NCI-H1105 treated with DMSO at 0.1 percent for 48 hours (cell line): ENCODE data around the gene GRIFIN.
A peak's percentile ranks its signal among the peaks of the same experiment; 100 is the strongest.

ENCODE experiments used
- DNase-seq: peaks from one replicate; lab custom pipeline; 2025; lab: John Stamatoyannopoulos, UW

The GRIFIN gene

GRCh38 chr7:2476298-2476697 is at the start of gene GRIFIN:
TSS of gene GRIFIN (minus strand) at chr7:2476398. CDS start at chr7:2476383, 15 bp downstream.
- DNase-seq = no peak

- no peak for DNase-seq
Measured at GRCh38 chr7:2524808-2525657, 48.8 kb upstream of the GRIFIN start.

DNA sequence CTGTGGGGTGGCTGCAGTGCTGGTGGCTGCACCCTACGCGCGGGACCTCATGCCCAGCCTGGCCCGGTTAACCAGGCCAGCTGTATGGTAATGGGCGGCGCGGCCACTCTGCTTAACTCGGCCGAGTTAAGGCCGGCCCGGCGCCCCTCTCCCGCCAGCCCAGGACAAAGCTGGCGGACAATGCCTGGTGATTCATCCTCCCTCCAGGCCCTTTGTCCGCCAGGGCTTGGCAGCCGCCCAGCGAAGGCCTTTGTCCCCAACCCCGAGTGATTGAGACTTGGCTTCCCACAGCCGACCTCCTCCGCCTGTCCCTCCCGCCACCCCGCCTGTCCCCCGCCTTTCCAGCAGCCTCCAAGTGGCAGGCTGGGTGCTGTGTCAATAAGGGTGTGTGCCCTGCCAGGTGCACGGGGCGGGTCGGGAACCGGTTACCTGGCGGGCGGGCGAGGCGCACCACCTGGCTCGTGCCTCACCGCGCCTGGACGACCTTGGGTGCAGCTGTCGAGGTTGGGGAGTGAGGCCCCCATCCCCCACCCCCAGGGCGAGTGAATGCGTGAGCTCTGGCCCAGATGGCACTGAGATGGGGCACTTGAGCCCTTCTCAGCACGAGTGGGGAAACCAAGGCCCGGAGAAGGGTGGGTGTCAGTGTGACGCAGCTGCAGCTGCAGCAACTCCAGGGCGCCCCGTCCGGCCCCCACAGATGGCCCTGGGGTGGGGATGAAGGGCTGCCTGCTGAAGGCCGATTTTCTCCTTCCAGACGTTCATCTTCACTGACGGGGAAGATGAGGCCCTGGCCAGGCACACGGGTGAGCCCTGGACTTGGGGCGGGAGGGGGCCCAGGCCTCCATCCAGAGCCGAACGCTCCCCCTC is 48.0 kb upstream of the GRIFIN start:
- DNase-seq = peak; percentile 95

DNA sequence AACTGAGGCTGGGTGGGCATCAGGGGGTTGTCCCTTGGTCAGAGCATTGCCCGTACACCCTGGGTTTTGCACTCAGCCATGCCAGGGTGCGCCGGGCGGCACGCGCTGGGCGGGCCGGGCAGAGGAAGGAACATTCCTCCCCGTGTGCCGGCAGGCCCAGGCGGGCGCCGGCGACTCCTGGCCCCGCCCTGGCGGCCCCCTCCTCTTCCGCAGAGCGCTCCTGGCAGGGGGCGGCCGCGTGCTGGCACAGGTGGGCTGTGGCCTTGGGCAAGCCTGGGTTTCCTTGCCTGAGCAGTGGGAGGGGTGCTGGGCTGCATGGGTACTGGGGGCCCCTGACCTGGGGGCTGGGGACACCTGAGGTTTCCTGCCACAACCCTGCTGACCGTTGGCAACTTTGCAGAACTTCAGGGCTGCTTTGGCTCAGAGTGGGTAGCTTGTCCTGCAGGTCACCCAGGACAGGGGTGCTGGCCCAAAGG is 47.3 kb upstream of the GRIFIN start:
- DNase-seq = peak; percentile 86

DNA sequence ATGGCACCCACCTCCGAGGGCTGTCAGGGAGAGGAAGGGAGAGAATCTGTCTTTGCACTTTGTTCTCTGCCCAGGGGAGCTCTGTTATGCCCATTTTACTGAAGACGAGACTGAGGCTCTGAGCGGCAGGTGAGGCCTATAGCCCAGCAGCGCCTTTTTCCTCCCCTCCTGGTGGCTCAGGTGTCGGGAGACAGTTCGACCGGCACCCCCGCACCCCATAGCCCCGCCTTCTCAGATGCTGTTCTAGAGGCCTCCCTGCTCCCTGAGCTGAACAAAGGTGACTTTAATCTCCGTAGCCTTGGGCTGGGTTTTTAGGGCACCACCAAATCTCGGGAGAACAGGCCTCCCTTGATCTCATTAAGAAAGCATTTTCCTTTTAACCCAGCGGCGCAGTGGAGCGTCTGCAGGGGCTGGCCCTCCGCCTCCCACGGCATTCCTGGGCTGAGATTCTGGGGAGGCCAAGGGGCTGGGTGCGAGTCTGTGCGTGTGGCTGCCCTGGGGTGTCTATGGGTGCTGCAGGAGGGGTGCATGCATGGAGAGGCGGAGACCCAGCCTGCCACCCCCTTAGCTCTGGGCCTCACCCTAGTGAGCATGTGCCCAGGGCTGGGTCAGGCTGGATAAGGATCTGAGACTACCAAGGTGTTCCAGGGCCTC is 46.7 kb upstream of the GRIFIN start:
- no peak for DNase-seq

DNA sequence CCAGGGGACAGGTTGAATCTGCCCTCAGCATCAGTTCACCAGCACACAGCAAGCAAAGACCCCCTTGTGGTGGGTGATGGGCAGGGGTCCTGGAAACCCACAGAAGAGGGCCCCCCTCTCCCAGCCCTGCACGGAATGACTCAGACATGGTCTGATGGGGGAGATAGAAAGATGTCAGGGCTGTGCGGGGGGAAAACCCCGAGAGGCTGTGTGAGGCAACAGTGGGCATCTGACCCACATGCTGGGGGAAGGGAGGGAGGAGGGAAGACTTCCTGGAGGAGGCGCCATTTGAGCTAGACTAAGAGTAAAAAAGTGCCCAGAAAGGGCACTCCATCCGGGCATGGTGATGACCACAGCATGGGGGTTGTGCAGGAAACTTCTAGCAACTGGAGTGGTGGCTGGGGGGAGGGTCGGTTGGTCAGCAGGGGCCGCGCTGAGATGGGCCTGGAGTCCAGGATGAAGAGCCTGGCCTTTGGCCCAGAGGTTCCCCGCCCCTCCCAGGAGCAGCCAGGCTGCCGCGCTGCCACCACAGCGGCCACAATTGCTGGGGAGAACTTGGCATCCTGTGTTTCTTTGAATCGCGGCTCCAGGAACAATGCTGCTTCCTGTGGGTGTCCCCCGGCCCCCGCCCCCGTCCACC is 45.9 kb upstream of the GRIFIN start:
- DNase-seq = no peak

GRCh38 chr7:2521341-2521745 is 45.1 kb upstream of the GRIFIN start:
- DNase-seq = no peak

DNA sequence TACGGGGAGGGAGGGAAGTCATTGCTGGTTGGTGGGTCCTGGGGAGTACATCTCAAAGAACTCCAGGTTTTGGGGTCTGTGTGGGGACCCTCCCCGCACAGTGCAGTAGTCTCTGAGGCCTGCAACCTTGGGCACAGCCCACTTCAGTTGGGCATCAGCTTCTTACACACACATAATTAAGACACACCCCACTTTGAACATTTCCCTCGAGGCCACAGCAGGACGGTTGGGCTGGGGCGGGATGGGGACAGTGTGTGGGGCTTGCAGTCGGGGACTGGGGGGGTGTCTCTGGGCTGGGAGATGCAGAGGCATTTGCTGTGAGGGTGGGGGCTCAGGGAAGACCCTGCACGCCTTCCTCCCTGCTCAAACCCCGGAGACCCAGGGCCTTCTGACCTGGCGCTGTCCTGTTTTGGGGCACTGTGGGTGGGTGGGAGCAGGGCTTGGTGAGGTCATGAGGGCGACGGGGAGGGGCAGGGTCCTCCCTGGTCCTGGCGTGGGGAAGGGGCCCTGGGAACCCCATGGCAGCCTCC is 44.6 kb upstream of the GRIFIN start:
- no peak for DNase-seq

- DNase-seq = no peak
Measured at GRCh38 chr7:2520131-2520760, 44.0 kb upstream of the GRIFIN start.

DNA sequence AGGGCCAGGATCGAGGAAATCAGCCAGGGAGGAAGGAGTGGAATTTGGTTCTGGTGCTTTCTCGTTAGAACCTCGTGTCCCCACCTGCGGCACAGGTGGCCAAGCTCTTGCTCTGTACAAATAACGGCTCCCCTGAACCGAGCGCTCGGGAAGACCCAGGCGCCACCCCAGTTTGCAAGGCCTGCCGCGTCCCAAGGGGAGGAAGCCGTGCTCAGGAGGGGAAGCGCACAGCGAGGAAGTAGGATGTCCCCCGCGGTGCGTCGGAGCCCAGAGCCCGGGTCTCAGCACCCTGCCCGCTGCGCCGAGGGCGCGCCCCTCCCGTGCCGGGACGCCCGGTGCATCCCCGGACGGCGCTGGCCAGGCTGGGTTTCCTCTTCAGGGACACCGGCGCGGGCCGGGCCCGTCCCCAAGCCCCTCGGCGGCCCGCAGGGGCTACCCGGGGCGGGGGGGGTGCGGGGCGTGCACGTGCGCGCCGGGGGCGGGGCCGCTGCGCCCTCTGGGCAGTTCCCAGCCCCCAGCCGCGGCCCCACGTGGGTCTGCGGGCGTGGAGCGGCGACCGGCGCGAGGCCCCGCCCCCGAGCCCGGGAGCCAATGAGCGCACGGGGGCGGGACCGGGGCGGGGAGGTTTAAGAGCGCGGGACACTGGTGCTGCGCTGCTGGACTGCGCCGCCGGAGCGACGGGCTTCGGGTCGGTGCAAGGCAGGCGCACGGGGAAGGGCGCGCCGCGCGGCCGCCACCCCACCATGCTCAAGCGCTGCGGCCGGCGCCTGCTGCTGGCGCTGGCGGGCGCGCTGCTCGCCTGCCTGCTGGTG is 43.1 kb upstream of the GRIFIN start, which contains the start of gene LFNG:
LFNG (plus strand) TSS at position 656 of the 812 bp plus-strand sequence; CDS start at position 744, 88 bp downstream.
- DNase-seq = peak; percentile 85

DNA sequence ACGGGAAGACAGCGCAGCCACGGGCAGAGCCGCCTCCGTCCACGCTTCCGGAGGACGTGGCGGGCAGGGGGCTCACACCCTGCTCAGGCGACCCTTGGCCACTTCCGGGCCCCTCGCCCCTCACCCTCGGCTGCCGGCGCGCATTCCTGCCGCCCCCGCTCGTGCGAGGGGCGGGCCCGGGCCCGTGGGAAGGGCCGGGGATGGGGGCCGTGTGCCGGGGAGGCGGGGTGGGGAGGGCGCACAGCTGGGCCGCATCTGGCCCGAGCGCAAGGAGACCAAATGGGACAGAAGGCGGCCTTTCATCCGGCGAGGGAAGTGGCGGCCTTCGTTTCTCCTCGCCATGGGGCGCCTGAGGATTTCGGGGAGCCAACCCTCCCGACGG is 42.5 kb upstream of the GRIFIN start:
- DNase-seq = no peak

DNA sequence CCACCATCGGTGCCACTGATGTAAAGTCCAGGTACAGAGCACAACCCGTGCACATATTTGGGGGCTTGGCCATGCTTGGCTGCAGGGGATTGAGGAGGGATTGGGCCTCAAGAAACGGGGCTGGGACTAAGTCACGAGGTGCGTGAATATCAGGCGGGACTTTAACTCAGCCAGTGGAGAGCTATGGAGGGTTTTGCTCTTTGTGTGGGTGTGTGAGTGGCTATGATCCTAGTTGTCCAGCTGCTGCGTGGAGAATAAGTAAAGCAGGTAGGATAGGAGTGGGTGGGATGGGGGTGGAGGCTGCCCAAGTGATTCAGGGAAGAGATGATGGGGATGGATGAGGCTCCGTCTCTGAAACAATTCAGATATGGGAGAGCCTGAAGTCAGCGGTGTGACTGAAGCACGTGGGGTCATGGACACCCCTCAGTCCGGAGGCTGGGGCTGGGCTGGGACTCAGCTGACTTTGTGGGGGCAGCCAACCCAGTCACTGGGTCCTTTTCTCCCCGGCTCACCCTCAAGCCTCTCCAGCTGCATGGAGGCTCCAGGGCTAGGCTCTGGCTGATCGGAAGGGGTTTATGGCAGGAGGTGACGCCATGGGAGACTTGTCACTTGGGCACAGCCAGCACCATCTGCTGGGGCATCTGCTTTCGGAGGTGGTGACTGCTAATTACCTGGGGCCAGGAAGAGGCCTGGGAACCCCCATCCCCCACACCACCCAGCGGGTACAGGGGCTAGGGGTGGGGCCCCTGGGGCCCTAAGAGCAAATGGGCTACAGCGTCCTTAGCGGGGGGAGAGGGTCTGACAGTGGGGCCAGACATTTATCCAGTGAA is 41.7 kb upstream of the GRIFIN start:
- no peak for DNase-seq

GRCh38 chr7:2517026-2517425 is 40.8 kb upstream of the GRIFIN start:
- DNase-seq = no peak

GRCh38 chr7:2516194-2516555 is 40.0 kb upstream of the GRIFIN start:
- no peak for DNase-seq

GRCh38 chr7:2515424-2516193 is 39.4 kb upstream of the GRIFIN start:
- DNase-seq = no peak

DNA sequence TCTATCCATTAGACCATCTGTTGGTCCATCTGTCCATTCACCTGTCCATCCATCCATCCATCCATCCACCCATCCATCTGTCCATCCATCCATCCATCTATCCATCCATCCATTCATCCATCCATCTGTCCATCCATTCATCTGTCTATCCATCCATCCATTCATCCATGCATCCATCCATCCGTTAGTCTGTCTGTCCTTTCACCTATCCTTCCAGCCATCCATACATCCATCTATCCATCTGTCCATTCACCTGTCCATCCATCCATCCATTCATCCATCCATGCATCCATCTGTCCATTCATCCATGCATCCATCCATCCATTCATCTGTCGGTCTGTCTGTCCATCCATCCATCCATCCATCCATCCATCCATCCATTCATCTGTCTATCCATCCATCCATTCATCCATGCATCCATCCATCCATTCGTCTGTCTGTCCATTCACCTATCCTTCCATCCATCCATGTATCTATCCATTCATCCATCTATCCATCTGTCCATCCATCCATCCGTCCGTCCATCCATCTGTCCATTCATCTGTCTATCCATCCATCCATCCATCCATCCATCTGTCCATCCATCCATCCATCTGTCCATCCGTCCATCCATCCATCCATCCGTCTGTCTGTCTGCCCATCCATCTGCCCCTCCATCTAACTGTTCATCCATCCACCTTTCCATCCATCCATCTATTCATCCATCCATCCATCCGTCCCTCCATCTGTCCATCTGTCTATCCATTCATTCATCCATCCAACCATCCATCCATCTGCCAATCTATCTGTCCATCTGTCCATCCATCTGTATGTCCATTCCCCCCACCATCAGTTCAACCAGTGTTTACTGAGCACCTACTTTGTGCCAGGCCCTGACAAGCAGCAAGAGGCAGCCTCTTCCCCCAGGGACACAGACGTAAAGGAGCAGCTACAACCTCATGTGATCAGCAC is 38.5 kb upstream of the GRIFIN start:
- DNase-seq = no peak

DNA sequence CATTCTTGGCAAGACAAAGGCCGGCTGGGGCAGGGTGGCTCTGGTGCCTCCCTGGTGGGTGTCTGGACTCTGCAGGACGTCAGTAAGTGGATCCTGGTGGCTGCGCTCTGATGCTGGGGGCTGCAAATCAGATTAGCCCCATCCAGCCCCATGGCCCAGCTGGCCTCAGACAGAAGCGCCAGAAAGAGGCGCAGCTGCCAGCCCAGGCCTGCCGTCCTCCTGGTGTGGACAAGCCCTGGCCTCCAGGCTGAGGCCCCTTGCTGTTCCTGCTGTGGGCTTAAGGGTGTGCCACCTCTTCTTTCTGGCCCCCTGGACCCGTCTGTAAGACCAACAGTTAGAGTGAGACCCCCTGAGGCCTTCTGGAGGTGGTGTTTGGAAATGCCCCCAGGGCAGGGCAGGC is 37.5 kb upstream of the GRIFIN start:
- DNase-seq = no peak
